ENCODE results near the gene ITIH2. TPM values are rescaled to one million over a fixed set of nuclear protein-coding genes. Genes with fewer than 3 reads are reported as not detected.

ITIH2 gene
- total and polyA plus RNA-seq, 2 of the 8 experiments (the other 6 are each of a cell fraction or from before 2014, with no cell fraction given), result not detected

DNA sequence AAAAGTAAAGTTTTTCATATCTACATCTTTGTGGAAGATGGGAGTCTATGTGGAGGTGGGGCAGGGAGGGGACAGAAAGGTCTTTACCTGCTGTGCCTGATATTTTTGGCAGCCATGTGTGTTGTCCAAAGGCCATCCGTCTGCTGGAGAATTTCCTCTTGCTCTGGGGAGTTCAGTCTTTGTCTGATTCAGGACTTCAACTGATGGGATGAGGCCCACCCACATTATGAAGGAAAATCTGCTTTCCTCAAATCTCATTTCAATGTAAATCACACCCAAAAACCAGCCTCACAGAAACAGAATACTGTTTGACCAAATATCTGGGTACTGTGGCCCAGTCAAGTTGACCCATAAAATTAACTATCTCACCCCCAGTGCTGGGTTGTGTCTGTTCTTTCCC lies 23.9 kb upstream of the ITIH2 start:
- Histone ChIP-seq H3K4me3 (ENCODE audit: extremely low read depth in 1 of 4, insufficient read depth in 2 of 4, low read depth in 3 of 4, low read length in 4 of 4) (no peak overlapping the region), H3K27me3 (replicated peaks in 1 of 4; ENCODE audit: control insufficient read depth in 3 of 4, extremely low read depth in 1 of 4, insufficient read depth in 3 of 4, low read length in 3 of 4) (no peaks in the 10 kb centered on the region), H3K4ac (replicated peaks; ENCODE audit: insufficient read length, low read depth, low read length) (no peak overlapping the region), H2BK120ac (replicated peaks; ENCODE audit: low read depth, low read length) (no peak overlapping the region), H4K91ac (replicated peaks; ENCODE audit: insufficient read length, low read length) (no peak overlapping the region), H3K23ac (ENCODE audit: insufficient read length) (no peak overlapping the region), H3K79me2 (ENCODE audit: control insufficient read depth in 1 of 2, insufficient read depth in 2 of 2, low read length in 2 of 2) (no peaks in the 10 kb centered on the region), H2BK15ac (ENCODE audit: low read length) (no peak overlapping the region), H4K20me1 (replicated peaks in 1 of 2; ENCODE audit: control insufficient read depth in 1 of 2, insufficient read depth in 2 of 2, low read length in 2 of 2) (no peaks in the 10 kb centered on the region), H2BK5ac (ENCODE audit: low read depth, low read length) (no peak overlapping the region), H4K8ac (ENCODE audit: extremely low read depth, insufficient read depth, low read length) (no peak overlapping the region), H3K9ac (replicated peaks in 1 of 4; ENCODE audit: extremely low read depth in 1 of 4, low read depth in 3 of 4, low read length in 3 of 4) (no peak overlapping the region), H3K9me3 (ENCODE audit: insufficient read depth in 2 of 2, low read depth in 1 of 2, low read length in 1 of 2) (no peaks in the 10 kb centered on the region), H3K18ac (ENCODE audit: extremely low read depth, low read length) (no peak overlapping the region), H3K79me1 (ENCODE audit: low read depth, low read length) (no peaks in the 10 kb centered on the region), H3K56ac (replicated peaks; ENCODE audit: insufficient read length, low read depth, low read length) (no peak overlapping the region), H2BK20ac (ENCODE audit: low read length) (no peak overlapping the region), H3K4me1 (replicated peaks in 1 of 4; ENCODE audit: control insufficient read depth in 3 of 4, insufficient read depth in 4 of 4, low read length in 3 of 4) (no peaks in the 10 kb centered on the region), H2BK12ac (ENCODE audit: low read depth, low read length) (no peak overlapping the region), H3K4me2 (ENCODE audit: insufficient read depth in 1 of 2, low read depth in 2 of 2, low read length in 2 of 2) (no peak overlapping the region), H3K27ac (ENCODE audit: low read depth, low read length) (no peak overlapping the region), H2AFZ (ENCODE audit: low read length) (no peak overlapping the region), H4K5ac (ENCODE audit: insufficient read length, low read depth, low read length) (no peak overlapping the region), H2AK5ac (ENCODE audit: low read depth, low read length) (no peak overlapping the region), H3K36me3 (ENCODE audit: control insufficient read depth in 2 of 4, insufficient read depth in 4 of 4, low read length in 3 of 4) (no peaks in the 10 kb centered on the region), H3K23me2 (ENCODE audit: low read depth, low read length) (no peaks in the 10 kb centered on the region), H3K14ac (ENCODE audit: insufficient read length) (no peak overlapping the region)
- WGBS, 2 experiments (ENCODE audit: extremely low coverage in 1 of 2, insufficient coverage in 1 of 2, insufficient read length in 1 of 2, insufficient replicate concordance in 2 of 2, low coverage in 1 of 2, low lambda C conversion rate in 2 of 2, missing lambda C conversion rate in 1 of 2), result 89% methylated on average over 1 of the region's 1 CpG; no CpG with 5 or more reads in 1 of the 2 experiments
- TF ChIP-seq RNF2 (IDR thresholded peaks at IDR 0.05; ENCODE audit: borderline replicate concordance, low read depth, low read length, missing control alignments, poor library complexity, severe bottlenecking) (no peak), EGR1 (IDR thresholded peaks at IDR 0.05; ENCODE audit: borderline replicate concordance, low read depth, low read length) (no peak), NANOG (IDR thresholded peaks at IDR 0.05; ENCODE audit: insufficient read depth, low read depth, low read length, poor library complexity, severe bottlenecking) (no peak), GTF2F1 (IDR thresholded peaks at IDR 0.05; ENCODE audit: borderline replicate concordance, low read depth, low read length) (no peak), HDAC2 (IDR thresholded peaks at IDR 0.05; ENCODE audit: borderline replicate concordance in 1 of 2, low read depth in 2 of 2, low read length in 2 of 2) (no peak), SIRT6 (IDR thresholded peaks at IDR 0.05; ENCODE audit: low read length) (no peak), TCF12 (IDR thresholded peaks at IDR 0.05; ENCODE audit: low read depth, low read length) (no peak), KDM4A (IDR thresholded peaks at IDR 0.05; ENCODE audit: low read depth, low read length, severe bottlenecking) (no peak), BRCA1 (IDR thresholded peaks at IDR 0.05; ENCODE audit: low read depth, low read length) (no peak), SP4 (IDR thresholded peaks at IDR 0.05; ENCODE audit: low read length) (no peak)
- DNase-seq (ENCODE audit: low read depth in 1 of 2, low spot score in 2 of 2) (no peak), FAIRE-seq (no peak)
- CTCF ChIA-PET (ENCODE audit: partially characterized antibody), result interaction anchor here (2.7 kb wide), 1 partner anchor 8 kb away, joined by 15 read pairs; no protein-coding TSS in a partner anchor
- POLR2A ChIA-PET (ENCODE audit: partially characterized antibody), result no interaction called here

All from H1 (cell line).